MM.1S (cell line): ENCODE data around the gene UPF3A.

ENCODE experiments used
- EZH2 ChIP-seq: fragments of 300-600 bp; sonication (generic); optimal IDR thresholded peaks from 2 replicates; pipeline ENCODE3; 2017; ENCODE audit warnings: low read depth, mild to moderate bottlenecking, antibody characterized with exemption, low read length, mixed read lengths
- EZH2phosphoT487 ChIP-seq: fragments of 300-600 bp; sonication (generic); IDR thresholded peaks from 2 replicates; pipeline ENCODE4 v1.6.1; 2018; ENCODE audit warnings: antibody characterized with exemption, low read length
- TF ChIP-seq, protein P1 (sequence below): fragments of 300-600 bp; sonication (generic); IDR thresholded peaks from 2 replicates; pipeline ENCODE4 v1.5.1; 2016; ENCODE audit warnings: antibody characterized with exemption, low read length, mixed read lengths

DNA sequence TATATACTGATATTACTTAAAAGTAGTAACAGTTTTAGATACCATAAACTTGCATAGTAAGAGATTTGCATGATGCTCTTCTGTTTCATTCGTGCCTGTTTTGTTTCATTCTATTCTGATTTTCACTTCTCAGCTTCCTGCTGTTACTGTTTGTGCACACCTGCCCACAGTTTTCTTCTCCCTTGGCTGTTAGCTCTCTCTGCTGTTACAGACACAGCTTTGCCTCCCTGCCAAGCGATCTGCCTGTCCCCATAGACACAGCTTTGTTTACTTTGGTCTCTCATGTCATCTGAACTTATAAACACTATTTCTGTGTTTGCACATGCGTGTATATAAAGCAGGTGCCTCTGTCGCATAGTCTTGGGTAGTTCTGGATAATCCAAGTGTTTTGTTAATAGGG lies 21.4 kb upstream of the UPF3A start:
- TF ChIP-seq, protein P1, sequence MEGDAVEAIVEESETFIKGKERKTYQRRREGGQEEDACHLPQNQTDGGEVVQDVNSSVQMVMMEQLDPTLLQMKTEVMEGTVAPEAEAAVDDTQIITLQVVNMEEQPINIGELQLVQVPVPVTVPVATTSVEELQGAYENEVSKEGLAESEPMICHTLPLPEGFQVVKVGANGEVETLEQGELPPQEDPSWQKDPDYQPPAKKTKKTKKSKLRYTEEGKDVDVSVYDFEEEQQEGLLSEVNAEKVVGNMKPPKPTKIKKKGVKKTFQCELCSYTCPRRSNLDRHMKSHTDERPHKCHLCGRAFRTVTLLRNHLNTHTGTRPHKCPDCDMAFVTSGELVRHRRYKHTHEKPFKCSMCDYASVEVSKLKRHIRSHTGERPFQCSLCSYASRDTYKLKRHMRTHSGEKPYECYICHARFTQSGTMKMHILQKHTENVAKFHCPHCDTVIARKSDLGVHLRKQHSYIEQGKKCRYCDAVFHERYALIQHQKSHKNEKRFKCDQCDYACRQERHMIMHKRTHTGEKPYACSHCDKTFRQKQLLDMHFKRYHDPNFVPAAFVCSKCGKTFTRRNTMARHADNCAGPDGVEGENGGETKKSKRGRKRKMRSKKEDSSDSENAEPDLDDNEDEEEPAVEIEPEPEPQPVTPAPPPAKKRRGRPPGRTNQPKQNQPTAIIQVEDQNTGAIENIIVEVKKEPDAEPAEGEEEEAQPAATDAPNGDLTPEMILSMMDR = peak; percentile 15; the same call in 1 of the 2 replicates
- TF ChIP-seq EZH2 = no peak
- no peak for TF ChIP-seq EZH2phosphoT487
